Measurements from ENCODE around the gene EPPIN.

DNA sequence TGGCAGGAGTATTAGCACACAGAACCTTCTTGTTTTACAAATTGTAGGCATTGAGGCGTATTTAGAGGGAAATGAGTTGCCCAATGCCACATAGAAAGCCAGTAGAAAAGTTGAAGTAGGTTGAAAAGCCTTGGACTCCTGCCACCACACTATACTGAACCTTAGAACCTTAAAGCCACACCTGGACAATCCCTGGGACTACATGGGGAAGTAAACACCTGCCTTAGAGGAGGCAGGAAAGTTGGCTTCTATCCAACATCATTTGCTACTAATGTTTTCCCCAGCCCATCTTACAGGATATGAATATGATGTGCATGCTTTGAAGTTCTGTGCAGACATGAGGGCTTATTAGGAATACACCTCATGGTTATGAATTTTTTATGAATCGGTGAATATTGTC lies 5.3 kb upstream of the EPPIN start:
- TF ChIP-seq POLR2A (IDR thresholded peaks at IDR 0.05) (no peak), POLR2AphosphoS5 (IDR thresholded peaks at IDR 0.05) (no peak)
- TF ChIP-seq, protein P1, sequence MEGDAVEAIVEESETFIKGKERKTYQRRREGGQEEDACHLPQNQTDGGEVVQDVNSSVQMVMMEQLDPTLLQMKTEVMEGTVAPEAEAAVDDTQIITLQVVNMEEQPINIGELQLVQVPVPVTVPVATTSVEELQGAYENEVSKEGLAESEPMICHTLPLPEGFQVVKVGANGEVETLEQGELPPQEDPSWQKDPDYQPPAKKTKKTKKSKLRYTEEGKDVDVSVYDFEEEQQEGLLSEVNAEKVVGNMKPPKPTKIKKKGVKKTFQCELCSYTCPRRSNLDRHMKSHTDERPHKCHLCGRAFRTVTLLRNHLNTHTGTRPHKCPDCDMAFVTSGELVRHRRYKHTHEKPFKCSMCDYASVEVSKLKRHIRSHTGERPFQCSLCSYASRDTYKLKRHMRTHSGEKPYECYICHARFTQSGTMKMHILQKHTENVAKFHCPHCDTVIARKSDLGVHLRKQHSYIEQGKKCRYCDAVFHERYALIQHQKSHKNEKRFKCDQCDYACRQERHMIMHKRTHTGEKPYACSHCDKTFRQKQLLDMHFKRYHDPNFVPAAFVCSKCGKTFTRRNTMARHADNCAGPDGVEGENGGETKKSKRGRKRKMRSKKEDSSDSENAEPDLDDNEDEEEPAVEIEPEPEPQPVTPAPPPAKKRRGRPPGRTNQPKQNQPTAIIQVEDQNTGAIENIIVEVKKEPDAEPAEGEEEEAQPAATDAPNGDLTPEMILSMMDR (IDR thresholded peaks at IDR 0.05 in 8 of 11, conservative IDR thresholded peaks at IDR 0.05 in 3 of 11), result no peak
